ENCODE measurements around the gene PRXL2B.

DNA sequence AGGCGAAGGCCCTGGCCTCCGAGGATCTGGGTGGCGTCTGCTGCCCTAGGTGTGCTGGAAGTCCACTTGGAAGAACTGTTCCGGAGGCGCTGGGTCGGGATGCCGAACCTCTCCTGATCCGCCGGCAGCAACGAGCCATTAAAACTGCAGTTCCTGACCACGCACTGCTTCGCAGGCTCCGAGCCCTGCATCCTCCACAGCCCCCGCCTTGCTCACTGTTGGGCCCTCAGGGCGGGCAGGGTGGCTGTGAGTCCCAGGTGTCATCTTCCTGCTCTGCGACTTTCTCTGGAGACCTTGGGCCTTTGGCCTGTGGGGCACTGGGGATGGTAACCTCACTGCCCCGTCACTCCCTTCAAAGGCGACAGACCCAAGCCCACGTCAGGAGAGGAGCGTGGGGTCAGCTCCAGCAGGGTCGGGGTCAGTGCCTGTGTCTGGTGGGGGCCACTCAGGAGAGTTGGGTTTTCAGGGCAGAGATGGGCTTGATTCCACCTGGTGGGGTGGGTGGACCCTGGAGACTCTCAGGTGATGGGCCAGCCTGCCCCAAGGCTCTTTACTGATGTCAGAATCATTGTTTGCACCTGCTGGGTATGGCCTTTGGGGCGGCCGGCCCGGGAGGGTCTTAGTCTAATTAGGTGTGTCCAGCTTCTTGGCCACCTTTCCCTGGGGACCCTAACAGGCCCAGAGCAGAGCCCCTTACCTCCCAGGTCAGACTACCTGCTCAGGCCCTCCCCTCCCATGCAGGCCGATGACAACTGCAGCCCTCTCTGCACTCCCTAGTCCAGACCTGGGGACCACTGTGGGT, 3.1 kb downstream of the PRXL2B start:
- no peak for TF ChIP-seq MAX (IDR thresholded peaks at IDR 0.05)
- TF ChIP-seq POLR2A (IDR thresholded peaks at IDR 0.05; ENCODE audit: borderline replicate concordance, extremely low read depth, insufficient read depth, insufficient read length) = no peak
- no peak for TF ChIP-seq POLR2AphosphoS5 (IDR thresholded peaks at IDR 0.05; ENCODE audit: low read depth, low read length)
- TF ChIP-seq, protein P1, sequence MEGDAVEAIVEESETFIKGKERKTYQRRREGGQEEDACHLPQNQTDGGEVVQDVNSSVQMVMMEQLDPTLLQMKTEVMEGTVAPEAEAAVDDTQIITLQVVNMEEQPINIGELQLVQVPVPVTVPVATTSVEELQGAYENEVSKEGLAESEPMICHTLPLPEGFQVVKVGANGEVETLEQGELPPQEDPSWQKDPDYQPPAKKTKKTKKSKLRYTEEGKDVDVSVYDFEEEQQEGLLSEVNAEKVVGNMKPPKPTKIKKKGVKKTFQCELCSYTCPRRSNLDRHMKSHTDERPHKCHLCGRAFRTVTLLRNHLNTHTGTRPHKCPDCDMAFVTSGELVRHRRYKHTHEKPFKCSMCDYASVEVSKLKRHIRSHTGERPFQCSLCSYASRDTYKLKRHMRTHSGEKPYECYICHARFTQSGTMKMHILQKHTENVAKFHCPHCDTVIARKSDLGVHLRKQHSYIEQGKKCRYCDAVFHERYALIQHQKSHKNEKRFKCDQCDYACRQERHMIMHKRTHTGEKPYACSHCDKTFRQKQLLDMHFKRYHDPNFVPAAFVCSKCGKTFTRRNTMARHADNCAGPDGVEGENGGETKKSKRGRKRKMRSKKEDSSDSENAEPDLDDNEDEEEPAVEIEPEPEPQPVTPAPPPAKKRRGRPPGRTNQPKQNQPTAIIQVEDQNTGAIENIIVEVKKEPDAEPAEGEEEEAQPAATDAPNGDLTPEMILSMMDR (IDR thresholded peaks at IDR 0.05 in 2 of 3, conservative IDR thresholded peaks at IDR 0.05 in 1 of 3; ENCODE audit: borderline replicate concordance in 1 of 3, insufficient read depth in 1 of 3, low read depth in 2 of 3, low read length in 2 of 3) = no peak
- no peak for TF ChIP-seq SIN3A (IDR thresholded peaks at IDR 0.05; ENCODE audit: low read depth)
- TF ChIP-seq EZH2 (IDR thresholded peaks at IDR 0.05) = no peak
- no peak for TF ChIP-seq REST (IDR thresholded peaks at IDR 0.05; ENCODE audit: low read depth)
- TF ChIP-seq ATF3 (IDR thresholded peaks at IDR 0.05) = no peak
- TF ChIP-seq ELF1 (IDR thresholded peaks at IDR 0.05; ENCODE audit: borderline replicate concordance, low read depth) = no peak
- no peak for TF ChIP-seq EZH2phosphoT487 (IDR thresholded peaks at IDR 0.05; ENCODE audit: borderline replicate concordance)
- TF ChIP-seq RAD21 (IDR thresholded peaks at IDR 0.05; ENCODE audit: low read depth) = no peak
- TF ChIP-seq FOSL1 (IDR thresholded peaks at IDR 0.05; ENCODE audit: low read depth) = no peak

Measured in HCT116 (cell line).